ENCODE data around the gene FOXP1.

The FOXP1 gene

GRCh38 chr3:71127052-71127831 is 456.3 kb downstream of the FOXP1 start:
- H3K4me1 Mint-ChIP-seq, result peaks cover 79% of the 10 kb centered on the region

GRCh38 chr3:71125738-71126137 is 457.8 kb downstream of the FOXP1 start:
- no peaks in the 10 kb centered on the region for H3K27me3 Mint-ChIP-seq
- peaks cover 81% of the 10 kb centered on the region for H3K4me1 Mint-ChIP-seq
- peaks cover 19% of the 10 kb centered on the region for H3K36me3 Mint-ChIP-seq (ENCODE audit: insufficient read depth)
- peak overlapping the region; percentile 71 for H3K4me3 Mint-ChIP-seq
- H3K9me3 Mint-ChIP-seq, result no peaks in the 10 kb centered on the region
- no peak overlapping the region for H3K27ac Mint-ChIP-seq (ENCODE audit: low read depth)
- no peak for ATAC-seq (replicated peaks; ENCODE audit: extremely low read depth, poor library complexity, severe bottlenecking)
- DNase-seq (ENCODE audit: low spot score in 2 of 2), result no peak

More at GRCh38 chr3:71127052-71127831, 456.3 kb downstream of the FOXP1 start:
- DNase-seq (ENCODE audit: low spot score in 2 of 2) (no peak), ATAC-seq (replicated peaks; ENCODE audit: extremely low read depth, poor library complexity, severe bottlenecking) (no peak)
- peak overlapping the region; percentile 57 for H3K27ac Mint-ChIP-seq (ENCODE audit: low read depth)
- peaks cover 21% of the 10 kb centered on the region for H3K36me3 Mint-ChIP-seq (ENCODE audit: insufficient read depth)
- H3K27me3 Mint-ChIP-seq, result no peaks in the 10 kb centered on the region
- peak overlapping the region; percentile 100 for H3K4me3 Mint-ChIP-seq
- H3K9me3 Mint-ChIP-seq, result no peaks in the 10 kb centered on the region

DNA sequence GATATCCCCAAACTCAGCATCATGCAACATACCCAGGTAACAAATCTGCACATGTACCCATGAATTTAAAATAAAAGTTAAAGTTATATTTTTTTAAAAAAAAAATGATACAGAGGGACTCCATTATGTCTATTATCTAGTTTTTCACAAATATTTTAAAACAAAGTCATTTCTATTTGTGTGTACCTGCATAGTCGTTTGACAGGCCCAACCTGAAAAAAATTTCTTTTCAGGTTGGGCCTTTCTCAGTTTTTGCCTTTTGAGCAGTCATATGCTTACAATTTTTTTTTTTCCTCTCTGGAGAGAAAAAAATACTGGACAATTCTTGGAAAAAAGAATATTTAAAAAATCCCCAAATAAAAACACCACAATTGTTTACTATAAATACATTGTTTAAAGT is 459.5 kb downstream of the FOXP1 start:
- H3K27me3 Mint-ChIP-seq, result no peaks in the 10 kb centered on the region
- H3K36me3 Mint-ChIP-seq (ENCODE audit: insufficient read depth), result peaks cover 14% of the 10 kb centered on the region
- H3K9me3 Mint-ChIP-seq, result no peaks in the 10 kb centered on the region
- ATAC-seq (replicated peaks; ENCODE audit: extremely low read depth, poor library complexity, severe bottlenecking), result no peak
- DNase-seq (ENCODE audit: low spot score in 2 of 2), result no peak
- H3K27ac Mint-ChIP-seq (ENCODE audit: low read depth), result peak overlapping the region; percentile 44
- H3K4me3 Mint-ChIP-seq, result no peak overlapping the region
- H3K4me1 Mint-ChIP-seq, result peaks cover 82% of the 10 kb centered on the region

DNA sequence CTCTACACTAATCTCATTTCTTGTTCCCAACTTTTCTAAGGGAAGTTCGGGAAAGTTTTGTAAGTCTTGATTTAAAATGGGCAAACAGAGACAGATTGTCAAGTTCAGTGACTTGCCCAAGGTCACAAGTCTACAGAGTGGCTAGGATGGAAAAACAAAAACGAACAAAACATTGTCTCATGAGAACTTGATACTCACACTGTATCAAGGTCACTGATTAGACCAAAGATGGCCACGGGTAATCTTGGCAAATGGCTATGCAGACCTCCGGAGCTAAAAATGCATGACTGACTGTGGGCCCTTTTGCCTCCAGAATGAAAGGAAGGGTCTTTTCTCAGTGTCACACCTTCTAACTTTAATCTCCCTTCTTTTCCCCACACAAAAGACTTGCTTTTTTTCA is 460.9 kb downstream of the FOXP1 start:
- no peak for ATAC-seq (replicated peaks; ENCODE audit: extremely low read depth, poor library complexity, severe bottlenecking)
- peak overlapping the region; percentile 44 for H3K27ac Mint-ChIP-seq (ENCODE audit: low read depth)
- no peaks in the 10 kb centered on the region for H3K9me3 Mint-ChIP-seq

DNA sequence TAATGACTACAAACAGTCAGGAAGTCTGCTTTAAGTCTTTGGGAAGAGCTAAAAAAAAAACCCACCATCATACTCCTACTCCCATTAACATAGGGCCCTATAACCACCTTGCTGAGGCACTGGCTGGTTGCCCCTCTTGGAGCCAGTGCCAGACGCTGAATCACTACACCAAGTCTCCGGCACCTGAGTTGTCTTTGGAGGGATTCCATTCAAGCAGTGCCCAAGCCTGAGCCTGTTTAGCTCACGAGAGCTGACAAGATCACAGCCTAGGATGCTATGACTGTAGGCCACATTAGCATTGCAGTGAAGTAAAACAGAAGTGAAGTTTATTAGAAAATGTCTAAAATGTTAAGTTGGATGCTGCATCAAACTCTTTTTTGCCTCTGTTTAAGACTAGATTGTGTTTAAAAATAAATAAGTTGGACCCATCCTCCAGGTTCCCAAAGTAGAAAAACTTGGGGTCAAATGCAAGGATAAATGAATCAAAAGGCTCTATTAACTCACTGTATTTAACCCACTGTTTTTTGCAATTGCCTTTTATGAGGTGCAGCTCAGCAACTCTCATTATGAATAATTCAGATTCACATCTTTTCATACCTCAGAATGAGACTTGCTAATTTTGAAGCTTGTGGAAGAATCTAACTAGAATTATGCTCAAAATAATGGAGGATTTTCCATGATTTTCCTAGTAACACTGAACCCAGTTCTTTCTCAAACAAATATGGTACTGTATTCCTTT is 461.9 kb downstream of the FOXP1 start:
- no peak overlapping the region for H3K4me3 Mint-ChIP-seq
- no peaks in the 10 kb centered on the region for H3K27me3 Mint-ChIP-seq
- peak overlapping the region; percentile 0 for H3K27ac Mint-ChIP-seq (ENCODE audit: low read depth)

More for the DNA sequence above, 460.9 kb downstream of the FOXP1 start:
- peaks cover 14% of the 10 kb centered on the region for H3K36me3 Mint-ChIP-seq (ENCODE audit: insufficient read depth)
- no peak overlapping the region for H3K4me3 Mint-ChIP-seq
- no peaks in the 10 kb centered on the region for H3K27me3 Mint-ChIP-seq
- no peak for DNase-seq (ENCODE audit: low spot score in 2 of 2)
- peaks cover 80% of the 10 kb centered on the region for H3K4me1 Mint-ChIP-seq

GRCh38 chr3:71120012-71120411 is 463.5 kb downstream of the FOXP1 start:
- Mint-ChIP-seq H3K36me3 (ENCODE audit: insufficient read depth) (peaks cover 20% of the 10 kb centered on the region), H3K27ac (ENCODE audit: low read depth) (peak overlapping the region; percentile 5), H3K9me3 (no peaks in the 10 kb centered on the region), H3K27me3 (no peaks in the 10 kb centered on the region), H3K4me1 (peaks cover 84% of the 10 kb centered on the region), H3K4me3 (no peak overlapping the region)
- no peak for DNase-seq (ENCODE audit: low spot score in 2 of 2)
- no peak for ATAC-seq (replicated peaks; ENCODE audit: extremely low read depth, poor library complexity, severe bottlenecking)

More for the DNA sequence above, 461.9 kb downstream of the FOXP1 start:
- DNase-seq (ENCODE audit: low spot score in 2 of 2), result no peak
- no peak for ATAC-seq (replicated peaks; ENCODE audit: extremely low read depth, poor library complexity, severe bottlenecking)
- Mint-ChIP-seq H3K9me3 (no peaks in the 10 kb centered on the region), H3K4me1 (peaks cover 85% of the 10 kb centered on the region), H3K36me3 (ENCODE audit: insufficient read depth) (peaks cover 20% of the 10 kb centered on the region)

DNA sequence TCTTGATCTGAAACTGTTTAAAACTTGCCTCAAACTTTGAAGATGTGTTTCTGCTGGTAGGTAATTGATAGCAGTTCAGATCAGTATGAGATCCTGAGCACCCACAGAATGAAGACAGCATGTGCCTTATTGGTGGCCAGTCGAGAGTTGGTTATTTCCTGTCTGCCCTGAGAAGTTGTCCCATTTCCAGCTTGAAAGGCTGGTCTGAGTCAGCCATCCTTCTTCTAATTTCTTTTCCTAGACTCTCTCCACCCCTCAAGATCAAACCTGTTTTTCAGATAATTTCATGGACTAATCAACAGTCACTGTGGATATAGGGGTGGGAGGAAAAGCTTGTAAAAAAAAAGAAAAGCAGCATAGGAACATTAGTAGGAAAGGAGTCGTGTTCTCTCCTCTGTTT is 464.4 kb downstream of the FOXP1 start:
- H3K36me3 Mint-ChIP-seq (ENCODE audit: insufficient read depth), result peaks cover 21% of the 10 kb centered on the region
- no peaks in the 10 kb centered on the region for H3K9me3 Mint-ChIP-seq
- H3K4me1 Mint-ChIP-seq, result peaks cover 83% of the 10 kb centered on the region
- DNase-seq (ENCODE audit: low spot score in 2 of 2) (no peak), ATAC-seq (replicated peaks; ENCODE audit: extremely low read depth, poor library complexity, severe bottlenecking) (no peak)
- no peak overlapping the region for H3K4me3 Mint-ChIP-seq
- H3K27me3 Mint-ChIP-seq, result no peaks in the 10 kb centered on the region
- H3K27ac Mint-ChIP-seq (ENCODE audit: low read depth), result peak overlapping the region; percentile 5

DNA sequence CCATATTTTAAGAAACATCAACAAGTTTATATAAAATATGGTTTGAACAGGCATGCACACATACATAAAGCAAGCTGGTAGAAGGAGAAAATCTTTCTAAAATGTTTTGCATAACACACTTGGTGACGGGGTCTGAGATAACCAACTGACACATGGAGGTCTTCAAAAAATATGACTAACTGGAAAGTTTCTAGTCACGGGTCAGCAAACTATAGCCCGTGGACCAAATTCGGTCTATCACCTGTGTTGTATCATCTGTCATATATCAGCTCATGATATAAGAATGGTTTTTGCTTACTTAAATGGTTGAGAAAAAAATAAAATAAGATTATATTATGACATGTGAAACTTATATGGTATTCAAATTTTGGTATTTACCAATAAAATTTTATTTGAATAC is 465.1 kb downstream of the FOXP1 start:
- Mint-ChIP-seq H3K36me3 (ENCODE audit: insufficient read depth) (peaks cover 23% of the 10 kb centered on the region), H3K4me1 (peaks cover 83% of the 10 kb centered on the region), H3K27ac (ENCODE audit: low read depth) (no peak overlapping the region), H3K27me3 (no peaks in the 10 kb centered on the region), H3K9me3 (no peaks in the 10 kb centered on the region), H3K4me3 (no peak overlapping the region)
- DNase-seq (ENCODE audit: low spot score in 2 of 2), result no peak
- ATAC-seq (replicated peaks; ENCODE audit: extremely low read depth, poor library complexity, severe bottlenecking), result no peak

- Mint-ChIP-seq H3K27ac (ENCODE audit: low read depth) (no peak overlapping the region), H3K9me3 (no peaks in the 10 kb centered on the region), H3K4me3 (no peak overlapping the region), H3K27me3 (no peaks in the 10 kb centered on the region), H3K4me1 (peaks cover 76% of the 10 kb centered on the region), H3K36me3 (ENCODE audit: insufficient read depth) (peaks cover 23% of the 10 kb centered on the region)
- DNase-seq (ENCODE audit: low spot score in 2 of 2), result no peak
- no peak for ATAC-seq (replicated peaks; ENCODE audit: extremely low read depth, poor library complexity, severe bottlenecking)
These were observed 465.8 kb downstream of the FOXP1 start for GRCh38 chr3:71117572-71118247.

- Mint-ChIP-seq H3K9me3 (no peaks in the 10 kb centered on the region), H3K36me3 (ENCODE audit: insufficient read depth) (peaks cover 46% of the 10 kb centered on the region), H3K27ac (ENCODE audit: low read depth) (no peak overlapping the region), H3K27me3 (no peaks in the 10 kb centered on the region), H3K4me3 (no peak overlapping the region), H3K4me1 (peaks cover 59% of the 10 kb centered on the region)
- ATAC-seq (replicated peaks; ENCODE audit: extremely low read depth, poor library complexity, severe bottlenecking) (no peak), DNase-seq (ENCODE audit: low spot score in 2 of 2) (no peak)
These were observed 468.9 kb downstream of the FOXP1 start for GRCh38 chr3:71114610-71115009.

DNA sequence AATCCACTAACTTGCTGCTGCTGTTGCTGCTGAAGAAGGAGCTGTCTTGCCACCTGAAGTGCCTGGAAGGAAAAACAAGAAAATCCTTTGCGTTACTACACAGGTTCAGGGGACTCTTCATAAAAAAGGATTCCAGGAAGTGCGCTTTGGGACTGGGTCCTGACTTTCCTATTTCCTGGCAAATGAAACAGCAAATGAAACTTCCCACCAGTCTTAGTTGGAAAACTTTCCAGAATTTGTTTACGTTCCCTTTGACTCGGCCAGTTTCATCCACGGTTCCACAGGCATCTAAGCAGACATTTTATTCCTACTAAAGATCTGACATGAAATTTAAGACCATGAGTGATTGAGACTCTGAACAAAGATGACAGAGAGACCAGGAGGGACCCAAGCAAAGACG is 471.0 kb downstream of the FOXP1 start:
- H3K27me3 Mint-ChIP-seq, result no peaks in the 10 kb centered on the region
- H3K4me1 Mint-ChIP-seq, result peaks cover 51% of the 10 kb centered on the region
- H3K27ac Mint-ChIP-seq (ENCODE audit: low read depth), result peak overlapping the region; percentile 83
- H3K4me3 Mint-ChIP-seq, result no peak overlapping the region
- ATAC-seq (replicated peaks; ENCODE audit: extremely low read depth, poor library complexity, severe bottlenecking) (no peak), DNase-seq (ENCODE audit: low spot score in 2 of 2) (no peak)
- no peaks in the 10 kb centered on the region for H3K9me3 Mint-ChIP-seq
- peaks cover 57% of the 10 kb centered on the region for H3K36me3 Mint-ChIP-seq (ENCODE audit: insufficient read depth)

DNA sequence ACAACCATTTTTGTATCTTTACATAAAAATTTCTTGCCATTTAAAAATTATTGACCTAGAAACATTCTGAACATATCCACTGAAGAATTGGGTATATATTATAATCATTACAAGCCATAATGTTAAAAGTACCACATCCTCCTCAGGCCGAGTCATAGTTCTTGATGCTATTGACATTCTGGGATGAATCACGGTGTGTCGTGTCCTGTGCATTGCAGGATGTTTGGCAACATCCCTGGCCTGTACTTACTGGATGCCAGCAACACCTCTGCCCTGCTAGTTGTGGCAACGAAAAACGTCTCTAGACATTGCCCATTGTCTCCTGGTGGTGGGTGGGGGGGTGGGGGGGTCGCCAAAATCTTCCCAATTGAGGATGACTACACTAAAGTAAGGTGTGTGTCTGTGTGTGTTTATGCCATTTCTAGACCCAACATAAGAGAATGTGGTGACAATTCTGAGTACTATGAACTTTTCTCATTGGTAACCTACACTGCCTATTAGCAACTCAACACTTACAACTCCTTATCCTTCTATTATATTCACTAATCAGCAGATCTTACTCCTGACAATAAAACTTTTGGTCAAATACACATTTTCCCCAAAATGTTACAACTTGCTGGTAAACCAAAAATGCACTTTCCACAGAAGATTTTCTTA is 471.6 kb downstream of the FOXP1 start:
- no peak overlapping the region for H3K4me3 Mint-ChIP-seq
- no peak for ATAC-seq (replicated peaks; ENCODE audit: extremely low read depth, poor library complexity, severe bottlenecking)
- no peak for DNase-seq (ENCODE audit: low spot score in 2 of 2)
- H3K27ac Mint-ChIP-seq (ENCODE audit: low read depth), result no peak overlapping the region
- H3K4me1 Mint-ChIP-seq, result peaks cover 44% of the 10 kb centered on the region
- no peaks in the 10 kb centered on the region for H3K9me3 Mint-ChIP-seq
- H3K36me3 Mint-ChIP-seq (ENCODE audit: insufficient read depth), result peaks cover 54% of the 10 kb centered on the region
- no peaks in the 10 kb centered on the region for H3K27me3 Mint-ChIP-seq

Measured in central memory CD8-positive, alpha-beta T cell (primary cell).